ENCODE data around the gene CCDC196. TPM values are rescaled to one million over a fixed set of nuclear protein-coding genes. Genes with fewer than 3 reads are reported as not detected.
"Not testable (repeated sequence)": the region's sequence is repeated elsewhere in the genome, so short reads cannot be mapped to it uniquely, and the experiment has no call there.

Gene CCDC196
- total and polyA plus RNA-seq, 2 experiments from 2014 or later: 0.13 TPM; not detected in 1

DNA sequence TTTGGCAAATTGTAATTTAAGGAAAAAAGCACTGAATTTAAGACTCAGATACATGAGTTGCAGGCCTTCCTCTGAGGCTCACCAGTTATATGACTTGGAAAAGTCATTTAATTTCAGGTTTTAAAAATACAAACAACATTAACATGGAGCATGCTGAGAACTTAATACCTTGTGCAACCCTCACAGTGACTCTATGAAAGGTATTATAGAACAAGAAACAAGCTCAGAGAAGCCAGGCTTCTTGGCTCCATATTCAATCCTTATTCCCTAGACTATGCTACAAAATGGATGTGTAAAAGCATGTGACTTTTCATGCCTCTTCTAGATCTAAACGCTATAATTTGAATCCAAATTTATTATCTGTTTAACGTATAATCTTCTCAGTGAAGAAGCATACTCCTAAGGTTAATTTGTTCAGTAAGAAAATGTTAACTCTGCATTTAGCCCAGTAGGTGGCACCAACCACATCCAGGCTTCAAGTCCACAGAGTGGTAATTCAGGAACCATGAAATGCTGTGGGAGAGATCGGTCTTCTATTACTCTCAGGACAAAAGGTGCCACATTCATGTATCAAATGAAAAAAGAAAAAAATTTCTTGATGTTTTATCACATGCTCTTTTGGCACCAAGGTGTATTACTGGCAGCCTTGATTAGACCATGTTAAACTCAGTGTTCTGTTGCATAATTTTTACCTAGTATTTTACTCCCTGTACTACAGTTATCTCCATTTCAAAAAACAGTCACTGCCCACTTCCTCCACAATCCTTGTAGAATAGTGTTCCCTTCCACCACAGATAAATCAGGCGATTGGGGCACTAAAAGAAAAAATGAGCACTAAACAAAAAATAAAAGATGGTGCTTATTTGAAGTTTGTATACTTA, 9.3 kb downstream of the CCDC196 start:
- peak; percentile 70 to 83 for DNase-seq (ENCODE audit: low read depth in 1 of 2, low spot score in 1 of 2)

DNA sequence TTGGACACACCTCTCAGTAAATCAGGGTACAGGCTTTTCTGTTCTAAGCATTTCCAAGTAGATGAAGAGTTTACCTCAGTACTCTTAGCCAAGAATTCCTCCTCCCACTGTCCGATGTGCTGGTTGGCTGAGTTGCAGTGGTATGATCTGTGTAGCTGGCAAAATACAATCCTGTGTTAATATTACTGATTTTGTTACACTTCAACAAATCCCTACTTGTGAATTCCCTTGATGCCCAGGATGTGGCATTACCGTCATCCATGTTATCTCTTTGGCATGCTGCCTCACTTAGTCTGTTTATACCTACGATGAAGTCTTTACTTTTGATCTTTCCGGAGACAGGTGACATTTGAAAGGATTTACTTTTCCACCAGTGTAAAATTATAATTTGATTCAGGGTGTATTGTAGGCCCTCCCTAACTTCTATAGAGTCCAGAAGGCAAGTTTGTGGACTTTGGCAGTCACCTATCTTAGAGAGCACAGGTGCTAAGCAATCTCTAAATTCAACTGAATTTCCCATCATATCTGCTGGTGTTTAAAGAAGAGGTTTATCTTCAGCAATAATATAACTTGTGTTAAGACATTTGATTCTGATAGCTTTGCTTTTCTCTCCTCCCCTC, 10.1 kb downstream of the CCDC196 start:
- no peak for TF ChIP-seq CTCF (IDR thresholded peaks at IDR 0.05; ENCODE audit: low read depth, low read length)

More for the DNA sequence above, 9.3 kb downstream of the CCDC196 start:
- peak; percentile 80 for TF ChIP-seq CTCF (IDR thresholded peaks at IDR 0.05; ENCODE audit: low read depth, low read length)
- peaks cover 8% of the 10 kb centered on the region for H3K4me1 ChIP-seq (ENCODE audit: low read depth)
- no peaks in the 10 kb centered on the region for H3K27me3 ChIP-seq
- no peaks in the 10 kb centered on the region for H3K9me3 ChIP-seq (ENCODE audit: low read depth)
- H3K36me3 ChIP-seq: no peaks in the 10 kb centered on the region
- H3K4me3 ChIP-seq: no peak overlapping the region
- H3K27ac ChIP-seq: no peak overlapping the region

DNA sequence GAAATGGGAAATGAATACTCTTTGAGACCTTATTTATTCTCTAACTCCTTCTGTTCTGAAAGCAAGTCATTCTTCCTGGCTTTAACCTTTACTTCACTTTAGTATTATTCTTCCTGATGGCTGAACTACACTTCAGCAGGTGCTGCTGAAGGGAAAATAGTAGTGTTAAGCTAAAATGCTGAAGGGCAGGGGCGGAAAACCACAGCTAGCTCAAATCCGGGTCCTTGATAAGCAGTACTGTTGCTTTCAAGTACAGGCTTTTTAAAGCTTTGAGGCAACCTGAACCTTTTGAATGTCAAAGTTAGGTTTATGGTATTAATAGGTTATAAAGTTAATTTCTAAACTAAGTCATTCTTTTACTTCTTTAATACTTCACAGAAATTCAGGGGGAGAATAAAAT, 10.7 kb downstream of the CCDC196 start:
- Histone ChIP-seq H3K36me3 (no peaks in the 10 kb centered on the region), H3K4me1 (ENCODE audit: low read depth) (peaks cover 8% of the 10 kb centered on the region), H3K9me3 (ENCODE audit: low read depth) (no peaks in the 10 kb centered on the region), H3K27me3 (no peaks in the 10 kb centered on the region), H3K4me3 (no peak overlapping the region), H3K27ac (no peak overlapping the region)
- DNase-seq (ENCODE audit: low read depth in 1 of 2, low spot score in 1 of 2): peak in 1 of 2 donors; percentile 19
- no peak for TF ChIP-seq CTCF (IDR thresholded peaks at IDR 0.05; ENCODE audit: low read depth, low read length)

More for the DNA sequence above, 10.1 kb downstream of the CCDC196 start:
- no peaks in the 10 kb centered on the region for H3K36me3 ChIP-seq
- no peak overlapping the region for H3K27ac ChIP-seq
- H3K9me3 ChIP-seq (ENCODE audit: low read depth): no peaks in the 10 kb centered on the region
- no peak for DNase-seq (ENCODE audit: low read depth in 1 of 2, low spot score in 1 of 2)
- no peaks in the 10 kb centered on the region for H3K27me3 ChIP-seq
- peaks cover 8% of the 10 kb centered on the region for H3K4me1 ChIP-seq (ENCODE audit: low read depth)
- no peak overlapping the region for H3K4me3 ChIP-seq

DNA sequence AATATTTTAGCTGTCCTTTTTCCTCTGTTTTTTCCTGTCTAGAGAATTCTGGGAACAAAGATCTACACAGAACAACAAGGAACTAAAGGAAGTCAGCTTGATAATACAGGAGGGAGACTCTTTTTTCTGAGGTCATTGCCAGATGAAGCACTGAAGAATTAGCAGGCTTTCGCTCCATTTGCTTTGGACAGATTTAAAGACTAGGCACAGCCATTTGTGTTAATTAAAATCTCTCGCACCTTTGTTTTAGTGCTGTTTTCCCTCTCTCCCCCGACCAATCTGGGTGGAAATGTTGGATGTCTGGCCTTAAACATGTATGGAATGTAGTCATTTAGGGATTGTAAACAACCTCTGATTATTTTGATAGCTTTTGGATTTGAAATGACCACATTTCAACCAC, 12.1 kb downstream of the CCDC196 start:
- Histone ChIP-seq H3K4me3 (no peak overlapping the region), H3K36me3 (no peaks in the 10 kb centered on the region), H3K9me3 (ENCODE audit: low read depth) (no peaks in the 10 kb centered on the region), H3K4me1 (ENCODE audit: low read depth) (peaks cover 8% of the 10 kb centered on the region), H3K27me3 (no peaks in the 10 kb centered on the region), H3K27ac (no peak overlapping the region)
- no peak for TF ChIP-seq CTCF (IDR thresholded peaks at IDR 0.05; ENCODE audit: low read depth, low read length)
- DNase-seq (ENCODE audit: low read depth in 1 of 2, low spot score in 1 of 2): no peak

GRCh38 chr14:66501592-66501991, 15.4 kb downstream of the CCDC196 start:
- Histone ChIP-seq H3K4me1 (ENCODE audit: low read depth) (peaks cover 5% of the 10 kb centered on the region), H3K36me3 (no peaks in the 10 kb centered on the region), H3K27ac (no peak overlapping the region), H3K9me3 (ENCODE audit: low read depth) (no peaks in the 10 kb centered on the region), H3K4me3 (no peak overlapping the region), H3K27me3 (no peaks in the 10 kb centered on the region)
- no peak for TF ChIP-seq CTCF (IDR thresholded peaks at IDR 0.05; ENCODE audit: low read depth, low read length)
- DNase-seq (ENCODE audit: low read depth in 1 of 2, low spot score in 1 of 2): no peak

GRCh38 chr14:66502836-66503235, 16.7 kb downstream of the CCDC196 start:
- not testable (repeated sequence) for H3K27ac ChIP-seq; DNase-seq (ENCODE audit: low read depth in 1 of 2, low spot score in 1 of 2); H3K9me3 ChIP-seq (ENCODE audit: low read depth); H3K36me3 ChIP-seq; H3K4me1 ChIP-seq (ENCODE audit: low read depth); H3K27me3 ChIP-seq; H3K4me3 ChIP-seq
